T-cell (primary cell): ENCODE data around the gene TM9SF3. TPM values are rescaled to one million over a fixed set of nuclear protein-coding genes. Genes with fewer than 3 reads are reported as not detected.

Experiments
- ATAC-seq, 4 experiments: fragments of 200-7000 bp in 3 of 4; fragments of 150-1000 bp in 1 of 4; cut with Tn5 transposase; replicated peaks in 1 of 4; 1 replicate in 3 of 4; 2 replicates in 1 of 4; pipeline ENCODE4 v1.10.0; 2021; ENCODE audit warnings: moderate library complexity in 3 of 4, mild to moderate bottlenecking in 2 of 4, moderate number of reproducible peaks in 1 of 4
- CTCF ChIA-PET, 2 donors: fragments of 300-600 bp; sonication (Branson Sonifier 250); formaldehyde crosslinking; loops; one replicate each; lab custom pipeline; 2022; ENCODE audit warnings: antibody characterized with exemption in 2 of 2; lab: Charles Lee
- POLR2A ChIA-PET, 2 donors: fragments of 300-600 bp; sonication (Branson Sonifier 250); formaldehyde crosslinking; loops; one replicate each; lab custom pipeline; 2022; ENCODE audit warnings: antibody characterized with exemption in 2 of 2; lab: Charles Lee
- DNase-seq, 35 experiments: peaks; one replicate each; pipeline versions ENCODE4 v3.0.0 to v3.0.0-alpha.2; 2013 to 2023
- H3K27ac ChIP-seq: one replicate; pipeline ENCODE4 v1.5.1; 2013; ENCODE audit warnings: low read length
- H3K27me3 ChIP-seq, 2 experiments: replicated peaks in 1 of 2; 1 replicate in 1 of 2; 2 replicates in 1 of 2; pipeline versions ENCODE4 v1.6.1 to v1.7.0; 2013; ENCODE audit warnings: low read length in 1 of 2, mixed read lengths in 1 of 2; ENCODE audit not compliant: control insufficient read depth in 2 of 2, insufficient read depth in 2 of 2; ENCODE audit errors: extremely low read depth in 1 of 2
- H3K36me3 ChIP-seq, 2 donors: 1 replicate in 1 of 2; 2 replicates in 1 of 2; pipeline versions ENCODE4 v1.6.1 to v1.7.0; 2013; ENCODE audit warnings: low read length in 1 of 2; ENCODE audit not compliant: control insufficient read depth in 2 of 2, insufficient read depth in 1 of 2; ENCODE audit errors: extremely low read depth in 1 of 2
- H3K4me1 ChIP-seq, 2 experiments: 1 replicate in 1 of 2; 2 replicates in 1 of 2; pipeline versions ENCODE4 v1.6.1 to v1.7.0; 2013; ENCODE audit warnings: low read length in 2 of 2, mixed read lengths in 1 of 2; ENCODE audit not compliant: insufficient read depth in 2 of 2, control insufficient read depth in 1 of 2; ENCODE audit errors: extremely low read depth in 1 of 2
- H3K4me3 ChIP-seq, 2 donors: 1 replicate in 1 of 2; 2 replicates in 1 of 2; pipeline versions ENCODE4 v1.5.1 to v1.7.0; 2013; ENCODE audit warnings: mild to moderate bottlenecking in 2 of 2, low read length in 1 of 2, moderate library complexity in 1 of 2; ENCODE audit not compliant: control insufficient read depth in 1 of 2; ENCODE audit errors: extremely low read depth in 1 of 2
- H3K9me3 ChIP-seq: 2 replicates; pipeline ENCODE4 v1.7.0; 2013
- H3K27ac Mint-ChIP-seq, 2 donors: one replicate each; pipeline ENCODE4 v1.8.0; 2020 to 2021; ENCODE audit warnings: mild to moderate bottlenecking in 2 of 2, mixed read lengths in 2 of 2
- H3K27me3 Mint-ChIP-seq, 2 donors: one replicate each; pipeline ENCODE4 v1.8.0; 2021 to 2022; ENCODE audit warnings: mixed read lengths in 2 of 2
- H3K36me3 Mint-ChIP-seq: one replicate; pipeline ENCODE4 v1.8.0; 2021; ENCODE audit warnings: mixed read lengths
- H3K4me1 Mint-ChIP-seq, 3 donors: one replicate each; pipeline ENCODE4 v1.8.0; 2020 to 2022; ENCODE audit warnings: mixed read lengths in 3 of 3, mild to moderate bottlenecking in 1 of 3
- H3K4me3 Mint-ChIP-seq, 3 donors: one replicate each; pipeline ENCODE4 v1.8.0; 2020 to 2022; ENCODE audit warnings: mild to moderate bottlenecking in 3 of 3, mixed read lengths in 3 of 3, moderate library complexity in 3 of 3
- H3K9me3 Mint-ChIP-seq, 3 donors: one replicate each; pipeline ENCODE4 v1.8.0; 2020 to 2022; ENCODE audit warnings: mixed read lengths in 3 of 3
- WGBS: methylation state at CpG from one replicate; pipeline ENCODE4 v1.1.5; 2013; ENCODE audit warnings: missing lambda C conversion rate; ENCODE audit not compliant: insufficient coverage; 5-methylcytosine and 5-hydroxymethylcytosine counted together
- total RNA-seq, 35 experiments: library from RNA in 6 of 35; stranded (reverse) in 6 of 35; fragments of 120-200 nt in 1 of 35; gene quantifications; one replicate each; pipeline versions ENCODE4 v1.2.1 to v1.2.4 and lab custom pipeline; 2013 to 2026

The TM9SF3 gene
- total RNA-seq, 5 donors from 2014 or later (not counting 1 experiment from before 2014, with no cell fraction given) = 72.1 to 95.7 (median 80.5) TPM

DNA sequence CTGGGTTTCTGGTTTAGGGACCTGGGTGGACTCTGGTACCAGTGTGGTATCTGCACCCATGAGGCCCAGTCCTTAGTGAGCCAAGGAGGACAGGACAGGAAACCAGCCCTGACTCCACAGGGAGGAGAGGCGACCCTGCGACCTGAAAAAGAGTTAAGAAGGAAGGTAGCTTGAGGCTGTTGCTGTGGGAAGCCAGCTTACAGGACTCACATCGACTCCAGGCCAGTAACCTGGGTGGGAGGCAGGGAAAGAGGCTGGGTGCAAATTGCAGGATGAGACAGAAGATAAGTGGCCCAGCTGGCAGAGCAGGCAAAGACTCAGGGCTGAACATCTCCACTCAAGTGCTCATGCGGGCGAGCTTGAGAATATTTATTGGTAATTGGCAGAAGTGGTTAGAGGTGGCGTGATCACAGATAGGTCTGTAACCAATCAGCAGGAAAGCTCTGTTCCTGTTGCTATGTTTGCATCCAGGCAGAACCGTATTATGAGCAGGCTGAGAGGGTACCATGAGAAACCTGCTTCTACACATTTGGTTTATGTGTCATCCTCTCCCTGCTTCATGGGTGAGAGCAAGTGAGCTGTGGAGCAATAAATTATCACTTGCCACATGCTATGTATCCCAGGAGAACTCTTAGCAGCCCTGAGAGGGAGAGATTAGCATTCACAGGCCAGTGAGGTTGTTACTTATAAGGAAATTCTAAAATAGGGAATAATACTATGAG is 84.1 kb downstream of the TM9SF3 start:
- peaks cover 11 to 22% of the 10 kb centered on the region in 2 donors for H3K27me3 Mint-ChIP-seq
- no peaks in the 10 kb centered on the region for H3K36me3 Mint-ChIP-seq
- Histone ChIP-seq H3K27ac (no peak overlapping the region), H3K4me3 (no peak overlapping the region), H3K9me3 (no peaks in the 10 kb centered on the region), H3K27me3 (peaks cover 0 to 7% of the 10 kb centered on the region in 2 experiments), H3K4me1 (no peaks in the 10 kb centered on the region), H3K36me3 (no peaks in the 10 kb centered on the region)
- DNase-seq (no peak), ATAC-seq (no peak)
- H3K9me3 Mint-ChIP-seq = no peaks in the 10 kb centered on the region
- H3K4me1 Mint-ChIP-seq = no peaks in the 10 kb centered on the region
- ChIA-PET POLR2A (no interaction called here), CTCF (no interaction called here)
- no peak overlapping the region for H3K27ac Mint-ChIP-seq
- 86% methylated on average over 6 of the region's 7 CpGs for whole genome bisulfite sequencing
- H3K4me3 Mint-ChIP-seq = no peak overlapping the region

DNA sequence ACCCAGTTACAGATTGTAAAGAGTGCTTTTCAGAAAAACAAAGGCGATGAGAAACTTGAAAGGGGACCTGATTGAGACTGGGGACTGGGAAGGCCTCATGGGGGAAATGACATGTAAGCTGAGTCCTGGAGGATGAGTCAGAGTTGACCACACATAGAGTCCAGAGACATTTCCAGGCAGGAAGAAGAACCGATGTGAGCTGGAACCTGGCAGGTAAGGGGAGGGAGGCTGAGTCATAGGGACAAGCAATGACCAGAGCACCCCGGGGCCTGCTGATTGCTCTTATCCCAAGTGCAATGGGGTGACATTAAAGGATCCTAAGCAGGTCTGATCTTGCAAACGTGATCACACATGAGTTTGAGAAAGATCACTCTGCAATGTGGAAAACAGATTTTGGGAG is 84.8 kb downstream of the TM9SF3 start:
- DNase-seq = no peak
- H3K27me3 ChIP-seq = peaks cover 0 to 7% of the 10 kb centered on the region in 2 experiments
- no peaks in the 10 kb centered on the region for H3K9me3 Mint-ChIP-seq
- H3K36me3 Mint-ChIP-seq = no peaks in the 10 kb centered on the region
- H3K27me3 Mint-ChIP-seq = peaks cover 16 to 19% of the 10 kb centered on the region in 2 donors
- H3K27ac Mint-ChIP-seq = no peak overlapping the region
- no peaks in the 10 kb centered on the region for H3K4me1 Mint-ChIP-seq
- no peaks in the 10 kb centered on the region for H3K36me3 ChIP-seq
- H3K4me3 ChIP-seq = no peak overlapping the region
- POLR2A ChIA-PET = no interaction called here
- 69% methylated on average over 4 of the region's 4 CpGs for WGBS
- H3K27ac ChIP-seq = no peak overlapping the region
- no peak overlapping the region for H3K4me3 Mint-ChIP-seq
- CTCF ChIA-PET = interaction anchor here in 1 of 2 donors (0.6 kb wide), 1 partner anchor 35 kb away, joined by 3 read pairs; no protein-coding TSS in a partner anchor
- no peak for ATAC-seq
- no peaks in the 10 kb centered on the region for H3K9me3 ChIP-seq
- no peaks in the 10 kb centered on the region for H3K4me1 ChIP-seq

DNA sequence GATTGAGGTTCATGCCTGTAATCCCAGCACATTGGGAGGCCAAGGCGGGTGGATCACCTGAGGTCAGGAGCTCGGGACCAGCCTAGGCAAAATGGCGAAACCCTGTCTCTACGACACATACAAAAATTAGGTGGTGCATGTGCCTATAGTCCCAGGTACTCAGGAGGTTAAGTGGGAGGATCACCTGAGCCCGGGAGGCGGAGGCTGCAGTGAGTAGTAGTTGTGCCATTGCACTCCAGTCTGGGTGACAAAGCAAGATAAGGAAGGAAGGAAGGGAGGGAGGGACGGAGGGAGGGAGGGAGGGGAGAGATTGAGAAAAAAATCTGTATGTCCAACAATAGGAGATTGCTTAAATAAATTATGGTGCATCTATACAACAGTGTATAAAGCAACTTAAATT is 86.3 kb downstream of the TM9SF3 start:
- no peak overlapping the region for H3K27ac ChIP-seq
- WGBS = 64% methylated on average over 5 of the region's 7 CpGs
- no peak overlapping the region for H3K4me3 ChIP-seq
- no peaks in the 10 kb centered on the region for H3K4me1 Mint-ChIP-seq
- H3K27me3 Mint-ChIP-seq = peaks cover 16 to 21% of the 10 kb centered on the region in 2 donors
- no peak overlapping the region for H3K4me3 Mint-ChIP-seq
- CTCF ChIA-PET = interaction anchor here in 1 of 2 donors (0.6 kb wide), 1 partner anchor 24 kb away, joined by 3 read pairs; no protein-coding TSS in a partner anchor
- H3K9me3 Mint-ChIP-seq = no peaks in the 10 kb centered on the region
- no peak for DNase-seq
- H3K36me3 Mint-ChIP-seq = no peaks in the 10 kb centered on the region
- no peak for ATAC-seq
- peaks cover 0 to 7% of the 10 kb centered on the region in 2 experiments for H3K27me3 ChIP-seq
- H3K4me1 ChIP-seq = no peaks in the 10 kb centered on the region
- POLR2A ChIA-PET = no interaction called here
- no peaks in the 10 kb centered on the region for H3K9me3 ChIP-seq
- H3K36me3 ChIP-seq = no peaks in the 10 kb centered on the region
- no peak overlapping the region for H3K27ac Mint-ChIP-seq

DNA sequence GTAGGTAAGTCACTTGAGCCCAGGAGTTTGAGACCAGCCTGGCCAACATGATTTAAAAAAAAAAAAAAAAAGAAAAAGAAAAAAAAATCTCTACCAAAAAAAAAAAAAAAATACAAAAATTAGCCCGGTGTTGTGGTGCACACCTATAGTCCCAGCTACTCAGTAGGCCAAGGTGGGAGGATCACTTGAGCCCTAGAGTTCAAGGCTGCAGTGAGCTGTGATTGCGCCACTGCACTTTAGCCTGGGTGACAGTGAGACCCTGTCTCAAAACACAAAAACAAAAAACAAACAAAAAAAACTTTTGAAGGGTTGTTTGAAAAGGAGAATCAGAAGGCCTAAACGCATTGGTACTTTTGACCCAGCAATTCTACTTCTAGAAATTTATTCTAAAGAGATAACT is 86.8 kb downstream of the TM9SF3 start:
- no peak overlapping the region for H3K4me3 ChIP-seq
- CTCF ChIA-PET = interaction anchor here in 1 of 2 donors (0.6 kb wide), 1 partner anchor 60 kb away, joined by 3 read pairs; no protein-coding TSS in a partner anchor
- Mint-ChIP-seq H3K27ac (no peak overlapping the region), H3K4me3 (no peak overlapping the region), H3K27me3 (peaks cover 17 to 23% of the 10 kb centered on the region in 2 donors), H3K36me3 (no peaks in the 10 kb centered on the region), H3K9me3 (no peaks in the 10 kb centered on the region), H3K4me1 (no peaks in the 10 kb centered on the region)
- ATAC-seq (no peak), DNase-seq (no peak)
- no peaks in the 10 kb centered on the region for H3K36me3 ChIP-seq
- peaks cover 0 to 7% of the 10 kb centered on the region in 2 experiments for H3K27me3 ChIP-seq
- no peak overlapping the region for H3K27ac ChIP-seq
- no peaks in the 10 kb centered on the region for H3K9me3 ChIP-seq
- no peaks in the 10 kb centered on the region for H3K4me1 ChIP-seq
- POLR2A ChIA-PET = interaction anchor here in 1 of 2 donors (0.6 kb wide), 1 partner anchor 262 kb away, joined by 3 read pairs; no protein-coding TSS in a partner anchor
- no CpG with 5 or more reads among the region's 3 CpGs for WGBS

DNA sequence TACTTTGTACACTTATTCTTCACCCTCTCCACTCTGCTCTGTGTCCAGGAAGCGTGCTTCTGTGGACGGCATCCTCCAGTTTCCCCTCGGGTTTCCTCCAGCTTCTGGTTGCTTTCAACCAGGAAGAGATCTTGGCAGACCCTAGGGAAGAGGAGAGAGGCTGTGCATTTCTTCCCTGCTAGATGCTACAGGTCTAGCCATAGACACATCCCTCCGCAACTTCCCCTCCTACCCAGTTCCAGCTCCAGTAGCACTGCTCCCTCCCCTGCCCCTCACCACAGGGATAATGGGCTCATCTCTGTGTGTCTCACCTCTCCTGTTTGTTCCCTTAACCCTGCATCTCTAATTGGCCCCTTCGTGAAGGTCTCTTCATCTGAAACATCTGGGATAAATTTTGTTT is 89.4 kb downstream of the TM9SF3 start:
- WGBS = no CpG with 5 or more reads among the region's 5 CpGs
- H3K27ac ChIP-seq = no peak overlapping the region
- CTCF ChIA-PET = no interaction called here
- no peak overlapping the region for H3K4me3 Mint-ChIP-seq
- DNase-seq (no peak), ATAC-seq (no peak)
- H3K36me3 Mint-ChIP-seq = no peaks in the 10 kb centered on the region
- H3K9me3 Mint-ChIP-seq = no peaks in the 10 kb centered on the region
- H3K4me3 ChIP-seq = no peak overlapping the region
- H3K27ac Mint-ChIP-seq = no peak overlapping the region
- POLR2A ChIA-PET = no interaction called here
- peaks cover 30 to 31% of the 10 kb centered on the region in 2 donors for H3K27me3 Mint-ChIP-seq
- H3K4me1 Mint-ChIP-seq = no peaks in the 10 kb centered on the region
- H3K9me3 ChIP-seq = no peaks in the 10 kb centered on the region
- H3K36me3 ChIP-seq = no peaks in the 10 kb centered on the region
- peaks cover 0 to 11% of the 10 kb centered on the region in 2 experiments for H3K27me3 ChIP-seq
- H3K4me1 ChIP-seq = no peaks in the 10 kb centered on the region

DNA sequence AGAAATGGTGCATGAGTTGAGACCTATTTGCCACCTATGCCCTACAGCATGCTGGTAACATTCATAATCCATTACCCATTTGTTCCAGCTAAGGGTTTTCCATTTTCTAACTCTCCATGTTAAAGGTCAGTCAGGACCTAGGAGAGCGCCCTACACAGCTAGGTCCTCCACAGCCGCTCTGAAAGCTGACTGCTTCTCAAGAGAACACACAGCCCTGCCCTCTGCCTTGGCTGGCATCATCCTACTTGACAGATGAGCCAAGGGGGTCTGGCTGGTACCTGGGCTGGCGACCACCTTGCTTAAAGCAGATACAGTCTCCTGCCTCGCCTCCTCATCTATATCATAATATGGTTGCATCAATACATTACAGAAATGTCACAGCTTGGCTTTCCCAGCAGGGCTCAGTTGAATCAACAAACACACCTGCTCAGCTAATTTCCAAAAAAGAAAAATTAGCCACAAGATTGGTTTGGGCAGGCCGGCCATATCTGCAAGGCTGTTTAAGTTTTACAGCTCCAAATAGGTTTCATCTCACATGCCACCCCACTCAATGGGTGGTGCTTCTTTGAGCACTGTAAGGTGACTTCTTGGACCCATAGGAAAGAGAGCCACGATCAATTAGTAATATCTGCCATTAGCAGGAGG is 90.4 kb downstream of the TM9SF3 start:
- Histone ChIP-seq H3K36me3 (no peaks in the 10 kb centered on the region), H3K9me3 (no peaks in the 10 kb centered on the region), H3K4me3 (no peak overlapping the region), H3K4me1 (no peaks in the 10 kb centered on the region), H3K27ac (no peak overlapping the region), H3K27me3 (peaks cover 0 to 11% of the 10 kb centered on the region in 2 experiments)
- CTCF ChIA-PET = no interaction called here
- Mint-ChIP-seq H3K9me3 (no peaks in the 10 kb centered on the region), H3K27me3 (peaks cover 22 to 31% of the 10 kb centered on the region in 2 donors), H3K36me3 (no peaks in the 10 kb centered on the region), H3K4me3 (no peak overlapping the region), H3K27ac (no peak overlapping the region), H3K4me1 (no peaks in the 10 kb centered on the region)
- POLR2A ChIA-PET = no interaction called here
- DNase-seq (no peak), ATAC-seq (no peak)
- WGBS = 80% methylated on average over 5 of the region's 6 CpGs
